GM12872 (cell line): ENCODE measurements around the gene SOHLH2.

ENCODE experiments used
- TF ChIP-seq, protein P1 (sequence below): IDR thresholded peaks from 3 replicates; pipeline ENCODE4 v1.5.1; 2011; ENCODE audit warnings: low read depth, mild to moderate bottlenecking, low read length, moderate library complexity; ENCODE audit not compliant: insufficient read depth

SOHLH2 gene

DNA sequence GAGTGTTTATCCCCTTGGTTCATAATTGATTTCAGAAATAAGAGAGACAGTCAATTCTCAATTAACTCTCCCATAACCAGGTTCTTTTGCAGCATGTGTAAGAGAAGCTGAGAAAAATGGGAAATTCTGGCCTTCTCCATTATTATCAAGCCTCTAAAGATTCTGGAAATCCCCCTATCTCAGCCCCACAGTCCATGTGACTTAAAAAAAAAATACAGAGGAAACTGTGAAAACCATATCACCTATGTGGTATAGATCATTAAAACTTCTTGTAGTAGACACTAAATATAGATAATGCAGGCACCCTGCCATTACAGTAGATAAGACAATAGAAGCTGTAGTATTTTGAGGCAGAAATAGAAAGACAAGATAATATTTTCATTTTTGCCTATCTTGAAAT lies 34.3 kb upstream of the SOHLH2 start:
- TF ChIP-seq, protein P1, sequence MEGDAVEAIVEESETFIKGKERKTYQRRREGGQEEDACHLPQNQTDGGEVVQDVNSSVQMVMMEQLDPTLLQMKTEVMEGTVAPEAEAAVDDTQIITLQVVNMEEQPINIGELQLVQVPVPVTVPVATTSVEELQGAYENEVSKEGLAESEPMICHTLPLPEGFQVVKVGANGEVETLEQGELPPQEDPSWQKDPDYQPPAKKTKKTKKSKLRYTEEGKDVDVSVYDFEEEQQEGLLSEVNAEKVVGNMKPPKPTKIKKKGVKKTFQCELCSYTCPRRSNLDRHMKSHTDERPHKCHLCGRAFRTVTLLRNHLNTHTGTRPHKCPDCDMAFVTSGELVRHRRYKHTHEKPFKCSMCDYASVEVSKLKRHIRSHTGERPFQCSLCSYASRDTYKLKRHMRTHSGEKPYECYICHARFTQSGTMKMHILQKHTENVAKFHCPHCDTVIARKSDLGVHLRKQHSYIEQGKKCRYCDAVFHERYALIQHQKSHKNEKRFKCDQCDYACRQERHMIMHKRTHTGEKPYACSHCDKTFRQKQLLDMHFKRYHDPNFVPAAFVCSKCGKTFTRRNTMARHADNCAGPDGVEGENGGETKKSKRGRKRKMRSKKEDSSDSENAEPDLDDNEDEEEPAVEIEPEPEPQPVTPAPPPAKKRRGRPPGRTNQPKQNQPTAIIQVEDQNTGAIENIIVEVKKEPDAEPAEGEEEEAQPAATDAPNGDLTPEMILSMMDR = no peak

DNA sequence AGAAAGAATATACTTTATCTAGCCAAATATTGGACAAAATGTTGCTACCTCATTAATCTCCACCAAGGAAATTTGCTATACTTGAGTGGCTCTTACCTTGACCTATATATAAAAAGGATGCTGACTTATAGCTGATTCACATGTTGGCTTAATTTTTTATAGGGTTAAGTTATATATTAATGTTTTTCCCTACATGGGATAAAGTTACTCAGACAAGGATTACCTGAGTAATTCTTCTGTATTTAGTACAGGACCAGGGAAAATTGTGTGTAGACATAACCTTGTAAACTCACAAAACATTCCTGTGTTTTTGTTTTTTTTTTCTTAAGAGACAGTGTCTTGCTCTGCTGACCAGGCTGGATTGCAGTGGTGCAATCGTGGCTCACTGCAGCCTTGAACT lies 30.6 kb upstream of the SOHLH2 start:
- TF ChIP-seq, protein P1 = no peak

DNA sequence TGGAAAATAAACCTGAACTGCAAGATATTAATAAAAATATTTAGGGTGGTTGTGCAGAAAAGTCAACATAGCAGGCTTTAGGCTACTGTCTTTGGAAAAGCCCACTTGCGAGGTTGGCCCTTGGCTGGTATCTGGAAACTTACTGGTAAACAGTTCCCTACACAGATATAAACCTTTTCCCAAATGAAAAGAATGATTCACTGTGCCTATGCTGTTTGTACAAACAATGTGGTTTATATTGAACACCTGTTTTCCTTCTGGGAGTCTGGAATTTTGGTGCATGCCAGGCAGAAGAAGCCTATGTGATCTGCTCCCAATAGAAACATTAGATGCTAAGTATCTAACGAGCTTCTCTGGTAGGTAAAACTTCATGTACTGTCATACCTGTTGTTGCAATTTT lies 29.7 kb upstream of the SOHLH2 start:
- TF ChIP-seq, protein P1 = no peak

DNA sequence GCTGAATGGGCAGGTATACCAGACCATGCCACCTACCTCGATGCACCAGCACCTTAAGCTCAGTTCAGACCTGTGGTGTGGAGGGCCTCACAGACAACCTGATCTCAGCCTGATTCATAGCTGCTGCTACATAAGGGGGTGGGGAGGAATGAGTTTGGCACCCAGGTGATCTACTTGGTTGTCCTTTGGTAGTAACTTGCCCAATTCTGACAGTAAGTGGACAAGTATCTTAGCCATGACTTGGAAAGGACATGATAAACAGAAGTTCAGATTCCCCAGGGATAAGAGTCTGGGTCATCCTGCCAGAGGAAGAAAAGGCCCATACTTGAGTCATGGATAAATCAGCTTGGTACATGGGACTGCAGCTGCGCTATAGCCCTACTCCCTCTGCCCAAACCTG lies 28.4 kb upstream of the SOHLH2 start:
- TF ChIP-seq, protein P1 = no peak

DNA sequence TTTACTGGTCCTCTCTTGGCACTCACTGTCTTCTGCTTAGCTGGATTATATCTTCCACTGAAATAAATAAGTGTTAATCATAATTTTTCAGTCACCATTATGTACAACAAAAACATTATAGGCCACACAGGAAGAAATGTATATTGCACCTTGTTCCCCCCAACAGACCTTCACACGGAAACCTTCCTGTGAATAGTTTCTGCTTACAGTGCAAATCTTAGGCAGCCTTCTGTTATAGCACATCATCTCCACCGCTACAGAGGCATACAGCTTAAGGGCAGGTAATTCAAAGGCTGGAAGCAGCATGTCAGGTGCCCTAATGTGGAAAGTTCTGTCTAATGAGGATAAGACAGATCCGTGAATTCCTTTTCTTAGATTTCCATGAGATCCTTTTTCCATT lies 16.9 kb upstream of the SOHLH2 start:
- TF ChIP-seq, protein P1 = no peak

DNA sequence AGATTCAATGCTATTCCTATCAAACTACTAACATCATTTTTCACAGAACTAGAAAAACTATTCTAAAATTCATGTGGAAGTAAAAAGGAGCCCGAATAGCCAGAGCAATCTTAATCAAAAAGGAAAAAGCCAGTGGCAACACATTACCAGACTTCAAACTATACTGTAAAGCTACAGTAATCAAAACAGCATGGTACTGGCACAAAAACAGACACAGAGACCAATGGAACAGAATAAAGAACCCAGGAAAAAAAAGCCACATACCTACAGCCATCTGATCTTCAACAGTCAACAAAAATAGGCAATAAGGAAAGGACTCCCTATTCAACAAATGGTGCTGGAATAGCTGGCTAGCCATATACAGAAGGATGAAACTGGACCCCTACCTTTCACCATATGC lies 10.4 kb upstream of the SOHLH2 start:
- TF ChIP-seq, protein P1 = no peak

DNA sequence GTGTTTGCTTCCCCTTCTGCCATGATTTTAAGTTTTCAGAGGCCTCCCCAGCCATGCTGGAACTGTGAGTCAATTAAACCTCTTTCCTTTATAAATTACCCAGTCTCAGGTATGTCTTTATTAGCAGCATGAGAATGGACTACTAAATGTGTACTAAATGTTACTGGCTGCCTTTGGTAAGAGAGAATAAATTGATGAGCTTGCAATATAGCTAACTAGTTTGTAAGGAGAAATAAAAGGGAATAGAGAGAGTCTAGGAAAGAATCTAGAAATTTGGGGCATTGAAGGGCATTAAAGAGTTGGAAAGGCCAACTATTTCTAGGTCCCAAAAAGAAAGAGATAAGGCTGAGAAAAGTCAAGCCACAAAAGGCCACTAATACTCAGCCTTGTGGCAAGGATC lies 5.5 kb upstream of the SOHLH2 start:
- TF ChIP-seq, protein P1 = no peak

DNA sequence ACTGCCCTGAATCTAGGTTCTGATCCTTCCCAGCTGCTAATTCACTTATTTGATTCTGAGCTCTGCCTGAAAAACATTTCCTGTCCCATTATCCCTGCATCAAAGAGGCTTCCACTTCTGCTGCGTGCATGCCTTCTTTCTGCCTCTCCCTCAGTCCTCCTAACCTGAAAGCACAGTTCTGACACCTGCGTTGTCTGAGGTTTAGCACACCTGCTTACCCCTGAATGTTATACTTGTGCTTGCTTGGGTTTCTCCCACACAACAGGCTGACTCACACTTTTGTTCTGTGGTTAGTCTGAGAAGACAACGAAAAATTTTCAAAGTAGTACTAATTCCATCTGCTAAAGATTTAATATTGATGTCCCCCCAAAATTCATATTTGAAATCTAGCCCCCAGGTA lies 3.1 kb upstream of the SOHLH2 start:
- TF ChIP-seq, protein P1 = no peak
